GM21423 (cell line): ENCODE results near the gene BAIAP2.
"Not testable (repeated sequence)": the region's sequence is repeated elsewhere in the genome, so short reads cannot be mapped to it uniquely, and the experiment has no call there.

Source experiments
- ATAC-seq: cut with Tn5 transposase; IDR thresholded peaks from one replicate; pipeline ENCODE4 v1.9.1; 2021; ENCODE audit warnings: mild to moderate bottlenecking, moderate library complexity; ENCODE audit not compliant: unreplicated experiment

The BAIAP2 gene

GRCh38 chr17:81153340-81153803 lies 118.4 kb downstream of the BAIAP2 start:
- ATAC-seq = no peak

DNA sequence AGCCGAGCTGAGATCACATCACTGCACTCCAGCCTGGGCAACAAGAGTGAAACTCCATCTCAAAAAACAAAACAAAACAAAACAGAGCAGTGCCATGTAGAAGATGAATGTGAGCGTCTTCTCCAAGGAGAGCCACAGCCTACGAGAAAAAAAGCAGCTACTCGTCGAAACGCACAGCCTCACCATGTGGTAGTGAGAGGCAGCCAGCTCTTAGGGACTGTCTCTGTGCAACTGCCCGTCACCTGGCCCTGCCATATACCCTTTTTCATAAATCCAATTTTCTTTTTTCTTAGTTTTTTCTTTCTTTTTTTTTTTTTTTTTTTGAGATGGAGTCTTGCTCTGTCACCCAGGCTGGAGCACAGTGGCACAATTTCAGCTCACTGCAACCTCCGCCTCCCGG lies 119.1 kb downstream of the BAIAP2 start:
- not testable (repeated sequence) for ATAC-seq

- no peak for ATAC-seq
Measured at GRCh38 chr17:81154961-81155360, 120.0 kb downstream of the BAIAP2 start.

- ATAC-seq = no peak
Measured at GRCh38 chr17:81156866-81157805, 122.2 kb downstream of the BAIAP2 start.

GRCh38 chr17:81157848-81158687 lies 123.1 kb downstream of the BAIAP2 start:
- ATAC-seq = no peak

- no peak for ATAC-seq
Measured at GRCh38 chr17:81158688-81159590, 124.0 kb downstream of the BAIAP2 start.

DNA sequence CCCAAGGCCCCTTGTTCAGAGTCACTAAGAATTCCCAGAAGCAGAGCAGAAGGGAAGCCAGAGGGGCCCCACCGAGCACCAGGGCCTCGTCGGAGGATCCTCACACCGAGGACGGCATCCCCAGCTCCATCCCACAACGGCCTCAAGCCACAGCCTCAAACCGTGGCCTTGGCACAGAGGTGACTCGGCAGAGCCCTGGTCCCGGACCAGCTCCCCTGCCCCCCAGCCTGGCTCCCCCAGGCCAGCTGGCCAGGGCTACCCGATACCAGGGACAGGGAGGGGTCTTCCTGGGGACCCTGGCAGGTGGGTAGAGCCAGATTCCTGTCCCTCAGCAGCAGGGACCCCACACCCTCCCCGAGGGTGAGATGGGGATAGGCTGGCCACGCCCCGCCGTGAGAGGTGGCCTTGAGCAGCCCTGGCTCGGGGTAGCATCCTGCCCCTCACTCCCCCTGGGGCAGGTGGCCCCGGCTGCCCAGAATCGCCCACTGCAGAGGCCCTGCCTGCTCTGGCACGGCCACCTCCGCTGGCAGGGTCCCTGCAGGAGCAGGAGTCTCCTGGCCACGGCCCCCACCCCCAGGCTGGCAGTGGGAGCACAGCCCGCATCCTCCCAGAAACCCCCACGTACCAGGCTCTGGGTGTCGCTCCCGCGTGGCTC lies 124.8 kb downstream of the BAIAP2 start:
- no peak for ATAC-seq

GRCh38 chr17:81160306-81160705 lies 125.4 kb downstream of the BAIAP2 start:
- ATAC-seq = no peak

GRCh38 chr17:81160747-81161453 lies 125.9 kb downstream of the BAIAP2 start:
- no peak for ATAC-seq

- no peak for ATAC-seq
Measured at GRCh38 chr17:81161536-81161935, 126.6 kb downstream of the BAIAP2 start.

- ATAC-seq = no peak
Measured at GRCh38 chr17:81161972-81162371, 127.0 kb downstream of the BAIAP2 start.

- ATAC-seq = no peak
Measured at GRCh38 chr17:81162491-81162890, 127.5 kb downstream of the BAIAP2 start.

- ATAC-seq = no peak
Measured at GRCh38 chr17:81163051-81163695, 128.2 kb downstream of the BAIAP2 start.

DNA sequence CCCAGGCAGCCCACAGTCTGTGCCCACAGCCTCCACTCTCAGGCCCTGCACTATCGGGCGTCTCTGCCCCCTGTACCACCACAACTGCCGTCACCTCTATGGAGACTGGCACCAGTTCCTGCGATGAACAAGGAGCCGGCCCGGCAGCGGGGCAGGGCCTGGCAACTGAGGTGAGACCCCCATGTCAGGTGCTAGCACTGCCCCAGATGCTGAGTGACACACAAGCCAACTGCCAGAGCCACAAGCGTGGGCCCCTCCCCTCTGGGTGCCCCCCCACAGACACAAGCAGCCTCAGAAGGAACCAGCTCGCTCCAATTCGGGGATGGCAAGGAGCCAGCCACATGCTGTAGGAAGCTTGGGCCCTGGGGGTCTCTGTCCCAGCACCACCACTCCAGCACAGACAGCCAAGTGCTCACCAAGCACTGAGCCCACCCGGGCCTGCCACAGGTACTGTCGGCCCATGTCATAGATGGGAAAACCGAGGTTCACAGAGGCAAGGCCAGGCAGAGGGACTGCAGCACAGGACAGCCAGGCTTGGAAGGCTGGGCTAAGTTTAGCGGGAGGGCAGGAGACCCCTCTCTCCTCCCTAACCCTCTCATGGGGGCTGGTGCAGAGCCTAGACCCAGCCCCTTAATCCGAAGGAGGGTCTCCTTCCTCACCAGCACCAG lies 128.9 kb downstream of the BAIAP2 start:
- ATAC-seq = no peak

DNA sequence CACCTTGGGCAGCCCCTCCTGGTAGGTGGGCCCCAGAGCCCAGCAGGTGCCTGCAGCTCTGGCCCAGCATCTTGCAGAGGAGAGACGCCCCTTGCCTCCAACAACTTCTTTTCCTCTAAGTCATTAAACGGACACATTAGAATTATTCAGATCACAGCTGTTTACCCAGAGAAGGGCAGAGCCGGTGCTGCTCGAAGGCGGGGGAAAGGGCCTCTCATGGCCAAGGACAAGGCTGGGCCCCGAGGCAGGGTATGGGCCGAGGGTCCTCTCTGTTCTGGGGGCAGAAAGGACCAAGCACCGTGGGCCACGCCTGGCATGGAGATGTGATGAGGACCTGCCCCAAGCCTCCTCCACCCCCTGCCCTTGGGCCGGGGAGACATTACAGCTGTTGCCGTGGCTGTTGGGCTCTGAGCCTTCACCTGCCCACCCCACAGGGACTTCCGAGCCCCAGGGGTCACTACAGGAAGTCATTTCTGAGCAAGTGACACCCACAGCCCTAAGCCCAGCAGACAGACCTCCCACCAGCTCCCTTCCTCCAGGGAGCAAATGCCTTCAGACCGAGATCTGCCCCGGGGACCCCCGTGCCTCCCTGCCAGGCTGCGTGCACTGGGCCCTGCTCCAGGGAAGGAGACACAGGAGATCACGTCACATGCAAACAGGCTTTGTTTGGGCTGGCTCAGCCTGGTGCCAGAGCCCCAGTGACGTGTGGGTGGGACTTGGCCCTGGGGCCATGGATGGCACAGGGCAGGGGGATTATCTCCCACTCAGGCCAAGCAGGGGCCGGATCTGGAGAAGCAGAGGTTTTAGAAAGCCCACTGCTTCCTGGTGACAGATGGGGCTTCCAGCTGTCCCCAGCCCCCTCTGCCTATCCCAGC lies 129.7 kb downstream of the BAIAP2 start:
- no peak for ATAC-seq

GRCh38 chr17:81165246-81166032 lies 130.5 kb downstream of the BAIAP2 start, which contains the start of gene PVALEF:
Gene PVALEF (plus strand): TSS chr17:81165507. CDS start chr17:81181227, 15,720 bp downstream.
- no peak for ATAC-seq
